ENCODE data around the gene SCAMP1.

The SCAMP1 gene

GRCh38 chr5:78490709-78491485 lies 130.5 kb downstream of the SCAMP1 start:
- TF ChIP-seq CTCF (IDR thresholded peaks at IDR 0.05; ENCODE audit: borderline replicate concordance, insufficient read depth, low read depth, low read length) = no peak
- H3K4me3 ChIP-seq (ENCODE audit: low read depth, low read length) = no peak overlapping the region

- no peak overlapping the region for H3K4me3 ChIP-seq (ENCODE audit: low read depth, low read length)
- TF ChIP-seq CTCF (IDR thresholded peaks at IDR 0.05; ENCODE audit: borderline replicate concordance, insufficient read depth, low read depth, low read length) = no peak
Observed at GRCh38 chr5:78492224-78492623, 131.8 kb downstream of the SCAMP1 start.

- H3K4me3 ChIP-seq (ENCODE audit: low read depth, low read length) = no peak overlapping the region
- no peak for TF ChIP-seq CTCF (IDR thresholded peaks at IDR 0.05; ENCODE audit: borderline replicate concordance, insufficient read depth, low read depth, low read length)
Observed at GRCh38 chr5:78492650-78493049, 132.2 kb downstream of the SCAMP1 start.

GRCh38 chr5:78495800-78496199 lies 135.4 kb downstream of the SCAMP1 start:
- TF ChIP-seq CTCF (IDR thresholded peaks at IDR 0.05; ENCODE audit: borderline replicate concordance, insufficient read depth, low read depth, low read length) = no peak
- H3K4me3 ChIP-seq (ENCODE audit: low read depth, low read length) = no peak overlapping the region

- no peak overlapping the region for H3K4me3 ChIP-seq (ENCODE audit: low read depth, low read length)
- no peak for TF ChIP-seq CTCF (IDR thresholded peaks at IDR 0.05; ENCODE audit: borderline replicate concordance, insufficient read depth, low read depth, low read length)
Observed at GRCh38 chr5:78496373-78496772, 136.0 kb downstream of the SCAMP1 start.

GRCh38 chr5:78497573-78498533 lies 137.4 kb downstream of the SCAMP1 start:
- TF ChIP-seq CTCF (IDR thresholded peaks at IDR 0.05; ENCODE audit: borderline replicate concordance, insufficient read depth, low read depth, low read length) = no peak
- H3K4me3 ChIP-seq (ENCODE audit: low read depth, low read length) = no peak overlapping the region
